HG03066 (cell line): ENCODE data around the gene CDC20B.

Experiments
- ATAC-seq: cut with Tn5 transposase; IDR thresholded peaks from one replicate; pipeline ENCODE4 v1.9.1; 2021; ENCODE audit warnings: low read depth; ENCODE audit not compliant: unreplicated experiment

The CDC20B gene, protein sequence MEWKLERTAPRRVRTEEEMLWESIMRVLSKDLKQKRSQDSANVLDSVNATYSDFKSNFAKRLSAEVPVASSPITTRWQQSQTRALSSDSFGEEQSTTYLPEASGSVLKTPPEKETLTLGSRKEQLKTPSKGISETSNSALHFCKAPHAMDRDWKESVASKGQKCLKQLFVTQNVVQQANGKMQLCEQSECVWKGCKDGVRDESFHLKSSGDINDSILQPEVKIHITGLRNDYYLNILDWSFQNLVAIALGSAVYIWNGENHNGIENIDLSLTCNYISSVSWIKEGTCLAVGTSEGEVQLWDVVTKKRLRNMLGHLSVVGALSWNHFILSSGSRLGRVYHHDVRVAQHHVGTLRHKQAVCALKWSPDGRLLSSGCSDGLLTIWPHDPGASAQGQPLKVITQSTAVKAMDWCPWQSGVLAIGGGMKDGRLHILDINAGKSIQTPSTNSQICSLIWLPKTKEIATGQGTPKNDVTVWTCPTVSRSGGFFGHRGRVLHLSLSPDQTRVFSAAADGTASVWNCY

DNA sequence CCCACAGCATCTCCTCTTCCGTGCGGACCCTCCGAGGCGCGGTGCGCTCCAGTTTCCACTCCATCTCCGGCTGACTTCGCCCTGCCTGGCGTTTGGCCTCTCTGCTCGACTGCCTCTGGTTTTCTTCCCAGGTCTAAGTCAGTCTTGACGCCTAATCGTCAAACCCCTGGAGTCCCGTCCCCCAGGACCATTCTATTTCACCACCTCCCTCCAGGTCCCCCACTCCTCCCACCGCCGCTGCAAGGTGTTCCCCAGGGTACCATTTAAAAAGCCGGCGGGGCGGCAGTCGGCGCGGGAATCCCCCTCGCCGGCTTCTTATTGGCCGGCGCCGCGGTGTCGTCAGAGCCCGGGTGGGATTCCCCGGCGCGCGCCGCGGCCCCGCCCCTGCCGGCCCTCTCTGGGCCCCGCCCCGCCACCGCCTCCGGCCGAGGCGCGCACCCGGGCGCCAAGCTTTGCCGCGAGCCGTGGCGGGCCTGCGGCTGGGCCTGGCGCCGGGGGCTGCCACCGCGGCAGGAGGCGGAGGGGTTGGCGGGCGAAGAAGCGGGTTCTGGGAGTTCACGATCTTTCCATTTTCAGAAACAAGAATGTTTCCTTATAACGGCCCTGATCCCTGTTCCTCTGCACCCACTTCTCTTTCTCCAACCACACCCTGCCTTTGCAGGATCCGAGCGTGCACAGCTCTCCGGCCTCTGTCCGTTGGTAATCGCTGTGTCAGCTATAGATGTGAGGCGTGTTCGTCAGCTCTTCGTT is at the start of gene CDC20B:
Gene CDC20B, minus strand, starts transcription at position 241 of the 750 bp plus-strand sequence. Its CDS starts 177 bp downstream, at position 64.
- ATAC-seq, result peak; percentile 73

DNA sequence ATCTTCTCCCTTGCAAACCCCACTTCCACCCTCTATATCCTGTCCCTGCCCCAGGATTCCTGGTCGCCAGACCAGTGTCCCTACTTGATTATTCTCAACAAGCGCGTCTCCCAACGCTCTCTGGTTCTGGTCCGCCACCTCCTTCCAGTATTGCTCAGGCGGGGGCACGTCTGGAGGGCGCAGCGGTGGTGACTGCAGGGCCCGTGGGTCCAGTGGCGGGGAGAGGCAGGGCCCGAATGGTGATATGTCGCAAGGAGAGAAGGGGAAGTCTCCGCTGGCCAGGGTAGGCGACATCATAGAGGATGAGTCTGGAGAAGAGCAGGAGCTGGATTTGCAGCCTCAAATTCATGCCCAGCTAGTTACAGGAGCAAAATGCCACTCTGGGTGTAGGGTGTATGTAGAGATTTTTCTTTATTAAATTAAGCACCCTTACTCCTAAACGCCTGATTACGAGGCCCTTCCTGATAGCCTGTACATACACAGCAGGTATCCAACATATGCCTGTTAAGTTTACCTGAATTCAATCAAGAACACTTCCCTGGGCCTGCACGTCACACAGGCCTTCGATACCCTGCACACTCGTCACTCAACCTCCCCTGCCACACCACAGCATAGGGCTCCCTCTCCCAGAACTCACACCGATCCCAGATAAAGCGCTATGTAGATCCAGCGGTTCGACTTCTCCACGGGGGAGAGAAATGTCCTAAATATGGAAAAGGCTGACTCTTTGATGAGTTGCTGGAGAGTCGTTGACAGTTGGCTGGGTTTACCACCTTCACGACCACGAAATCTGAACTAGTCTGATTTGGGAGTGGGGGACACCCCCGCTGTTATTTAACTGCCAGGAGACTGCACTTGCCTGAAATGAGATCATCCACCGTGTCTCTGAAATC is 49.4 kb upstream of the CDC20B start:
- ATAC-seq, result no peak

DNA sequence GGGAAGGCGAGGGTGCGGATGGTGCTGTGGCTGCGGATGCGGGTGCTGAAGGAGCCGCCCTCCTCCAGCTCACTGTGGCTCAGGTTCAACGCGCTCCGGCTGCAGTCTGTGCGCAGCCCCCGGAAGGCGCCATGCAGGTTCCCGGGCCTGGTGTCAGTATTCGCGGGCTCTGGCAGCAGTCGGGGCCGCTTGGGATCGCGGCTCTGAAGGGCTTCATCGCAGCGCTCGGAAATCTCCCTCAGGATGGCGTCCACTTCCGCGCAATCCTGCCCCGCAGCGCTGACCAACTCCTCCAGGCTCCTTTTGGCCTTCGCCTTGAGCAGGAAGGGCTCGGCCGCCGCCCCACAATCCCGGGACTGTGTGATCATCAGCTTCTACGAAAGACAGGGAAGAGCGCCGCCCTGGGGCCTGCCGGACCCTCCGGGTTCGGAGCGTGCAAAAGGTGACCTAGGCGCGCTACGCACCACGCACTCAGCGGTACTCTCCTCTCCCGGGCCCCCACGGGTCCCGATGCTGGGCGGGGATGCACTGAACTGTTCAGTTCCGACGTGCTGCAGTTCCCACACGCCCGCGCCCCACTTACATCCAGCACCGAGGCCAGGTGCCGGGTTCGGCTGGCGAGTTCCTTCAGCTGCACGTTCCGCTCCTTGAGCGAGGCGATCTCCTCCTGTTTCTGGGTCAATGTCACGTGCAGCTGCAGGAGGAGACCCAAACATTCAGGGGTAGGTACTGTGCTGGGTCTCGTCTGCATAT is 47.6 kb upstream of the CDC20B start:
- no peak for ATAC-seq

DNA sequence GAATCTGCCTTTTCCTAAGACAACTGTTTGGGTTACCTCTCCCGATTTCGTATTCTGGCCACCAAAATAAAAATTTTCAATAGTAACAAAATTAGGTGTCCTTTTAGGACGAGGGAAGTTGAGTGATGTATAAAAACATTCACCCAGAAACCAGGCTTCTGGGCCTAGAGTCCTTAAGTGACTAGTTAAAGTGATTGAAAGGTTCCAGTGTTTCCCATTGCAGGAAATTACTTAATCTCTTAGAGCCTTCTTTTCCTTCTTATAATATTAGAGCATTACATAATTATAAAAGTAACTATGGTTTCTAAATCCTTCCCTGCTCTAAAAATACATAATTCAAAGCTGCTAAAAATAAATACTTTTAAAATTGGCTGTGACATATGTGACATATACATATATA is 46.8 kb upstream of the CDC20B start:
- no peak for ATAC-seq

DNA sequence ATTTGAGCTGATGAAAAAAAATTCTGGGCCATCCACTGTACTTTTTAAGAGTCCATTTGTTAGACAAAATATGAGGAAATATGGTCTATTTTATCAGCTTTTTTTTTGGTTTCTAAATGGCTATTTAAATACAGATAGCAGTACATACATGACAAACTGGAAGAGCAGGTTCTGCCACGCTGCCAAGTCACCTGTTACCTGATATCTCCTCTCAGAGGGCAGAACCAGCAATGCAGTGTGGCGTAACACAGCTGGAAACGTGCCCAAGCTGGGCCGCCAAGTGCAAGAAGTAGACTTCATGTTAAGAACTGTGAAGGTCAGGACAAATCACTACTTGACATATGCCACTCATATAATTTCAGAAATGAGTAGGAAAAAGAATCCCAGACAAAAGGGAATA is 46.0 kb upstream of the CDC20B start:
- no peak for ATAC-seq

DNA sequence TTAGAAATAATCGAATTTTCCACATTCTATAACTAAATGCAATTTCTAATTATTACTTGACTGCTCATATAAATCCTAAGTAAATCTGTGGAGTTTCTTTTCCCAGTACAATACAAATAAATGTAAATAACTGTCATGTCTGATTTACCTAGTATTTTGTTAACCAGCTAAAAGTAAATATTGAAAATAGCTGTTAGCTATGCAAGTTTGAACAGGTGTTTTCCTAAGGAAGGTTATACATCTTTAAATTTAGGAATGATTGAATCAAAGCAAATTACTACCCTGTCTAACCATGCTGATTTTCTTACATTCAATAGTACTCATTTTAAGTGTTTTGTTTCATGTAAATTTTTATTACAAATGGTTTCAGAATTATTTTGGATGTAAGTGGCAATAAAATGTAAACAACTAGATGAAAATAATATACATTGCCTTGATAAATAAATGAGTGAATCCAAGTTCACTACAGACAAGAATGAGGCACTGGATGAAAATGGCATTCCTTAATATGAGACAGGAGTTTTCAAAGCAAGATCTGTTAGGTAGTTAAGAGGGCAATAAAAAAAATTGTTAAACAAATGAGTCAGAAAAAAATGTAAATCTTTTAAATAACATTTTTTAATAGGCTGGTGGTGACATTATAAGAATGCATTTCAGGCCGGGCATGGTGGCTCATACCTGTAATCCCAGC is 38.4 kb upstream of the CDC20B start:
- ATAC-seq, result no peak

DNA sequence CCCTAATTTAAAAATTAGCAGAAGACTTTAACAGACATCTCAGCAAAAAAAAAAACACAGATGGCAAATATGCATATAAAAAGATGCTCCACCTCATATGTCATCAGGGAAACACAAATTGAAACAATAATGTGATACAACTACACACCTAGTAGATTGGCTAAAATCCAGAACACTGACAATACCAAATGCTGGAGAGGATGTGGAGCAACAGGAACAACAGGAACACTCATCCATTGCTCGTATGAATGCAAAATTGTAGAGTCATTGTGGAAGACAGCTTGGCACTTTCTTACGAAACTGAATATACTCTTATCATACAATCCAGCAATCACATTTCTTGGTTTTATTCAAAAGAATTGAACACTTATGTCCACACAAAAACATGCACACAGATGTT is 32.0 kb upstream of the CDC20B start:
- ATAC-seq, result no peak

DNA sequence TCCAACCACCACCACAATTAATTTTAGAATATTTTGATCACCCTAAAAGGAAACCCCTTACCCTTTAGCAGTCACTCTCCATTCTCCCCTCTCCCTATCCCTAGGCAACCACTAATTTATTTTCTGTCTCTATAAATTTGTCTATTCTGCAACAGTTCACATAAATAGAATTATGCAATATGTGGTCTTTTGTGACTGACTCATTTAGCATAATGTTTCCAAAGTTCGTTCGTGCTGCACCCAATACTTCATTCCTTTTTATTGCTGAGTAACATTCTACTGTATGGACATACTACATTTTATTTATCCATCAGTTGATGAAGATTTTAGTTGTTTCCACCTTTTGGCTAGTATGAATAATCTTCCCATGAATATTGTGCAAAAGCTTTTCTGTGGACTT is 18.2 kb upstream of the CDC20B start:
- ATAC-seq, result no peak

DNA sequence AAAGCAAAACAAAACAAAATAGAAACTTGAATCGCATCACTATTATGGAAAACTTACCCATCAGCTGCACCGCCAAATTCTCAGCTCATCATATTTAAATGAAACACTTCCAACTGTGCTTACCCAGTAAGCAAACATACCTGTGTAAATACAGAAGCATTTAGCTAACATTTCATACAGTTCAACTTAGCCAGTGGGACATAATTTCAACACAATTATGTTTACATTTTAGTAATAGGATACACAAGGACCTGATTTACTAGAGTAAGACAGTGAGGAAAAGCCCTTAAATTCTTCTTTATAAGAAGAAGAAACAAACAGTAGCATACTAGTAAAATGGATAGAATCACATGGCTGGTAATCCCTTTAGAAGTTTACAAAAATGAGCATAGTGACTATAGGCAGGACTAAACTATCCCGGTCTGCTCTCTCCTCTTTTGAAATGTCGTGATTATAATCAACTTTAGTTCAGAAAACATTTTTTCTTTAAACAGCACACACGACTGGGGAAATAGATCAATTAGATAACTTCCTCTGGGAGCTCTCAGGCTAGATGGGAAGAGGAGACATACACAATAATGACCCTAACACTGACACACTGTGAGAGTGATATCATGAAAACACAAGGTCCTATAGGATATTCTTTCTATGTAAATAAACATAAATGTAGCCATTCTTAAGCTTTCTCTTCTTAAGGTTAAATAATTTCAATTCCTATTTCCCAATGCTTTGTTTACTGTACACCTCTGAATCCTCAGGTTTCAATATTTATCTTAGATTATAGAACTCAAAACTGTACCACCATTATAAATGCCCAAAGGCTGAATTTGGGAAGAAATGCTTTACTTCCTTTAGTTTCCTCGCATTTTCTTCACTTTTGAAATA is 15.9 kb upstream of the CDC20B start:
- no peak for ATAC-seq

DNA sequence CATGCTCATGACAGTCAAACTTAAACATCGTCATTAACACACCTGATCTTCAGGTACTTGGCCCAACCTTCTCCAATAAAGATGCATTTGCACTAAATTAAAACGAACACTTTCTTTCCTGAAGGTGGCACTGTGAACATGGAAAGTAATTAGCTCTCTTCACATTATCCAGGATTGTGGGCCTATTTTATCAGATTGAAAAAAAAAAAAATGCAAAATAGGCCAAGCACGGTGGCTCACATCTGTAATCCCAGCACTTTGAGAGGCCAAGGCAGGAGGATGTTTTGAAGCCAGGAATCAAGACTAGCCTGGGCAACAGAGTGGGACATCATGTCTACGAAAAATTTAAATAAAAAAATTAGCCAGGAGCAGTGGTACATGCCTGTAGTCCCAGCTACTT is 14.4 kb upstream of the CDC20B start:
- no peak for ATAC-seq

DNA sequence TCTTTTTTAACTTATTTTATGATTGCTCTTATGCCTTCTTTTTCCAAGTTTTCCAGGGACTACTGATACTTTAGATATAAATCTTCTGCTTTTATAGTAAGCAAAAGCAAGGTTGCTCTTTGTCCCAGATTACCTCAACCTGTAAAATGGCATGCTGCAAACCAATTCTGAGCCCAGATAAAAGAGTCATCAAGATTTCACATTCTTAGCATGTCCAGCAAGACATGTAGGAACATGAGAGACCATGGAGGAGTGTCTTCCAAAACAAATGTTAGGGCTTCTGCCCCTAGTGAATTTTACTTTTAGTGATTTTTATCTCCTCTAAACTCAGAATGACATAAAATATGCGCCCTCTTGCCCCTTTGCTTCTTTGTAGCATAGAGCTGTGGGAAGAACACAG is 7.0 kb upstream of the CDC20B start:
- no peak for ATAC-seq

DNA sequence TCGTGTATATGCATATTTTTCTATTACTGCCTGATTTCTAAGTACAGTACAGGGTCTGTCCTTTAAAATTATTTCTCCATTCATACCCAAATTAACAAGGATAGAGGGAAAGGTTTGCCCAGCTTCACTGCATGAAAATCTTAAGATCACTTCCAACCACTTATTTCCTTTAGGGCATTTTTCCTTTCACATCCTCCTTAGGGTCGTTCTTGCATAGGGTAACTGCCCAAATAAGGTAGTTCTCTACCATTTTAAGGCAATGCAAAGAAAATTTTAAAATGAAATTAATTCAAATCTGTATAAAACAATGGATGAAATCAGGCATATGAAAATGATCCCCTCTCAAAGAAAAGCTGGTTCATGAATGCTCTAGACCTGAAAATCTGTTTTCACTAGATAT is 4.1 kb upstream of the CDC20B start:
- ATAC-seq, result no peak

DNA sequence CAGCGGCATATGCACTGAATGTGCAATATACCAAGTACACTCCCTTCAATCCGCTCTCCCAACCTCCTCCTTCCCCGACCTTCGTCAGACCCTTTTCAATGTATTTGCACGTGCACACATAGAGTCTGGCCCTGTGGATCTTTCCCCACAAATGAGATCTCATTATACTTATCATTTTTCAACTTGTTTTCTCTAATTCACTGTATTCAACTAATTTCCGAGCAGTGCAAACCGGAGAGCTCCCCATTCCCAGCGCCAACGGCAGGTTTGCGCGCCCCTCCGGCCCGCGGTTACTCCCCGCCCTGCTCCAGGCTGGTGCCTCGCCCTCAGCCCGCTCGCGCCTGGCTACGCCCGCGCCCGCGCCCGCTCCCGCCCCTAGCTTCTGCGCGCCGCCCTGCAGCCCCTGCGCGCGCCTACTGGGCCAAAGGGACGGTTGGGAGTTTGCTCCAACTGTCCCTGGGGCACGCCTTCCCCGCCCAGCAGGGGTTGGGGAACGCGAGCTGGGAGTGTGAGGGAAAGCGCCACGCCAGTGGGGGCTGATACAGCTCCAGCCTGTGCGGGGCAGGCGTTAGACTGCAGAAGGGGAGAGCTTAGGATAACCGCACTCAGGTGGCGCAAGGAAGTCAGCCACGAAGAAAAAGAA is 3.3 kb upstream of the CDC20B start:
- ATAC-seq, result no peak

DNA sequence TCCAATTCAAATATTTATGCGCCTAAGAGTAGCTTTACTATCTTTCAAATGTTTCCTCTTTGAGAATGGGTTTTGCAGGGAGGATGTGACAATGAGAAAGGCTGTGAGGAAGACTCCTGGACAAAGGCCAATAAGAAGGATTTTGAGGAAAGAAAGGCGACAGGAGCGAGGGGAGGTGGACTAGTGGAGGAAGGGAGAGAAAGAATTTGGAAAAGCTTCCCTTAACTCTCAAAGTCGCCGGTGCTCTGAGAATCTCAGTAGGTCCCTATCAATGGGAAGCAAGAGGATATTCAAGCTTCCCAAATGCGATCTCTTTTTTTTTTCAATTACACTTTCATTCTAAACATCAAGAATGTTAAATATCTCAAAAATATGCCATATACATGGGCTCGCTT is 2.8 kb upstream of the CDC20B start:
- ATAC-seq, result no peak

DNA sequence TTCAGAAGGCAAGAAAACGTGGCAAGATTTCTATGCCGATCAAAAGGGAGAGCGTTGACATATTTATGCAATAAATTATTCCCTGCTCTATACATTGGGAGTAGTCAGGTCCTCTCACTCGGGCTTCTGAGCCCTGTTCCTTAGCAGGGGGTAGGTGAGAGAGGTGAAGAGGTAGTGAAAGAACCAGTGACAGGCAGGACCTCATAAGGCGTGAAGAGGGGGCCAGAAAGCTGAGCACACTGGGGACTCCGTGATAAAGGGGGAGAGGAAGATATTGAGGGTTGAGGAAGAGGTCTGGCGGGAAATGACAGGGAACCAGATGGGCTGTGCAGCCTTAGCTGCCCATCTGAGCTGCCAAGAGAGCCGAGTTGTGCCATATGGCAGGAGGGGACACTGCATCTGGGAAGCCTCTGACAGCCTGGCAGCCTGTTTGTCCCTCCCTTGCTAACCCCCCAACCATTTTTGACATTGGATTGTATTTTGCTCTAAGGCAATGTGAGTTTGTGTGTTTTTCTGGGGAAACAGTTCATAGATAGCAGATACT is 782 bp upstream of the CDC20B start:
- ATAC-seq, result peak; percentile 17

DNA sequence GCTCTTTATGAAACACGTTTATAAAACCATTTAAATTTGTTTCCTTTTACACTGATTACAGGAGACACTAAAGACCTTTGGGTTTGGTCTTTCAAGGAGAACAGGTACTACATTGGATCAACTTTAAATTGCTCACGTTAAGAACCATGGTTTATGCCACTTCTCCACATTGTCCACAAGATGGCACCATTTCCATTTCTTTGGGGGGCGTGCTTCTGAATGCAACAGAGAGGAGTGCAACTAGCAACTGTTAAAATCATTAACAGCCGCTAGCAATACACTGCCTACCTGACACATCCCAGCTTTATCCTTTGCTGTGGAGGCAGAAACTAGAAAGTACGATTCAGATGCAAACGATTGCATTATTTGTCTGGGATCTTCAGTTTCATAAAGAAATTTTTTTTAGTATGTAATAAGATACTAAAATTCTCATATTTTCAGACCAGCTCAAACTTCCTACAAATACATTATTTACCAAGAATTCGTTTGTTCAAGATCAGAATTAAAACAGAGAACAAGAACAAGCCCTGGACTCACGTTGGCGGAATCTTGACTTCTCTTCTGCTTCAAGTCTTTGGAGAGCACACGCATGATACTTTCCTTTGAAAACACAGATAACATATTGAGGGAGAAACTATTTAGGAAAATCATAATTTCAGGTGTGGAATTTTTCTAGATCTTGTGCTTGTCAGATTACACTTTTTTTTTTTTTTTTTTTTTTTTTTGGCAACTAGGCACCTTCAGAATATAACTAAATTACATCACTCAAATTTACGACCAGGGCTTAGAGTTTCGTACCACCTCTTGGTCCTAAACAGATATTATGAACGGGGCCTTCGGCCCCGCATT is 702 bp downstream of the CDC20B start:
- peak; percentile 62 for ATAC-seq

DNA sequence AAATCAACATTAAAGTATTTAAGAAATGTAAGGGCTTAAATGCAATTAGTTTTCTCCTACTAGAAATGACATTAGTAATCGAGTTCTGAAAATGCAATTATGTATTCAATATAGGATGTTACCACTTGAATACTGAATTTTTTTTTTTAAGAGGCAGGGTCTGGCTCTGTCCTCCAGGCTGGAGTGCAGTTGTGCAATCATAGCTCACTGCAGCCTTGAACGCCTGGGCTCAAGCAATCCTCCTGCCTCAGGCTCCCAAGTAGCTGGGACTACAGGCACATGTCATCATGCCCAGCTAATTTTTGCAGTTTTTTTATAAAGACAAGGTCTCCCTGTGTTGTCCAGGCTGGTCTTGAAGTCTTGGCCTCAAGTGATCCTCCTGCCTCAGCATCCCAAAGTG is 1.5 kb downstream of the CDC20B start:
- ATAC-seq, result no peak
